Mucosa of stomach (tissue), 1 donor: ENCODE data around the gene DNAJB8.

Experiments used
- H3K27me3 ChIP-seq: one replicate; pipeline ENCODE4 v1.7.0; 2013; ENCODE audit warnings: mild to moderate bottlenecking, low read length; ENCODE audit not compliant: control insufficient read depth, insufficient read depth
- H3K36me3 ChIP-seq: one replicate; pipeline ENCODE4 v1.7.0; 2013; ENCODE audit warnings: low read length; ENCODE audit not compliant: control insufficient read depth, insufficient read depth
- H3K4me1 ChIP-seq: one replicate; pipeline ENCODE4 v1.7.0; 2013; ENCODE audit warnings: mild to moderate bottlenecking, low read length; ENCODE audit not compliant: control insufficient read depth, insufficient read depth
- H3K4me3 ChIP-seq: one replicate; pipeline ENCODE4 v1.7.0; 2013; ENCODE audit warnings: low read length
- H3K9ac ChIP-seq: one replicate; pipeline ENCODE4 v1.7.0; 2013; ENCODE audit warnings: mild to moderate bottlenecking, low read length, moderate library complexity
- H3K9me3 ChIP-seq: one replicate; pipeline ENCODE4 v1.7.0; 2013; ENCODE audit warnings: mild to moderate bottlenecking, low read length, moderate library complexity; ENCODE audit not compliant: control insufficient read depth
- donor health status: Pancreatic carcinoma.

The DNAJB8 gene

GRCh38 chr3:128422762-128423524, 43.7 kb downstream of the DNAJB8 start:
- no peak overlapping the region for H3K4me3 ChIP-seq
- peaks cover 4% of the 10 kb centered on the region for H3K4me1 ChIP-seq
- no peaks in the 10 kb centered on the region for H3K36me3 ChIP-seq
- H3K27me3 ChIP-seq: peaks cover 20% of the 10 kb centered on the region
- no peak overlapping the region for H3K9ac ChIP-seq
- H3K9me3 ChIP-seq: no peaks in the 10 kb centered on the region

DNA sequence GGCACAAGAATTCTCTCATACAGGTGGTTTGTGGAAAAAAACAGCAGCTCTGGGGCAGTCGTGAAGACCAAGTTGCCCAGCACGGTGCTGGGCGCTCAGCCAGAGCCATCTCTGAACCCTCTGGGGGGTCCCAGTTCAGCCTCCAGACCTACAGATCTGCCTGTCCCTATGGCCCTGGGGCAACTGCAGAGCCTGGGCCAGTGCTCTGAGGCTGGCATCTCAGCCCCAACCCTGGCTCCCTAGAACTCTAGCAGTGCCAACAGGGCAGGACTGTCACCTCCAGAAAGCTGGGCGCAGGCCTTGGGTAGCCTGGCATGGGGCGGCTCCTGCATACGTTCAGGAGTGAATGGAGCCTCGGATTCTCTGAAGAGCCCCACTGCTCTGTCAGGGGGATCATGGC, 44.7 kb downstream of the DNAJB8 start:
- H3K4me3 ChIP-seq: no peak overlapping the region
- H3K36me3 ChIP-seq: no peaks in the 10 kb centered on the region
- no peak overlapping the region for H3K9ac ChIP-seq
- H3K4me1 ChIP-seq: peaks cover 4% of the 10 kb centered on the region
- no peaks in the 10 kb centered on the region for H3K9me3 ChIP-seq
- H3K27me3 ChIP-seq: peaks cover 14% of the 10 kb centered on the region

DNA sequence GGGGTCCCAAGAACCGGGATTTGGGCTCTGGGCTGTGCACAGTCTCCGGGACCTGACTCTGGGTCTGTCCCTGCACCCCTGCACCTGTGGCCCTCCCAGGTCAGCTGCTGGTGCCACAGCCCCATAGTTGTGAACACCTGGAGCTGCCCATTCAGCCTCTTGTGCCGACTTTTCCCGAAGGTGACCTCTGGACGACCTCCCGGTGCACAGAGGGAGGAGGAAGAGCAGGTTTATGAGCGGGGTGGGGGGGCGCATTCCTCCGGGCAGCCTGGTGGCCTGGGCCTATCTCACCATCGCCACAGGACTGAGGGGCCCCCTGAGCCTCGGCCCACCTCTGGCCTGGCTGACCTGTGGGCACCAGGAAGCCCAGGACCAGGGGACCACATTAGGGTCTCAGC, 45.3 kb downstream of the DNAJB8 start:
- Histone ChIP-seq H3K4me3 (no peak overlapping the region), H3K9me3 (no peaks in the 10 kb centered on the region), H3K36me3 (no peaks in the 10 kb centered on the region), H3K9ac (no peak overlapping the region), H3K4me1 (peaks cover 4% of the 10 kb centered on the region), H3K27me3 (peaks cover 10% of the 10 kb centered on the region)

DNA sequence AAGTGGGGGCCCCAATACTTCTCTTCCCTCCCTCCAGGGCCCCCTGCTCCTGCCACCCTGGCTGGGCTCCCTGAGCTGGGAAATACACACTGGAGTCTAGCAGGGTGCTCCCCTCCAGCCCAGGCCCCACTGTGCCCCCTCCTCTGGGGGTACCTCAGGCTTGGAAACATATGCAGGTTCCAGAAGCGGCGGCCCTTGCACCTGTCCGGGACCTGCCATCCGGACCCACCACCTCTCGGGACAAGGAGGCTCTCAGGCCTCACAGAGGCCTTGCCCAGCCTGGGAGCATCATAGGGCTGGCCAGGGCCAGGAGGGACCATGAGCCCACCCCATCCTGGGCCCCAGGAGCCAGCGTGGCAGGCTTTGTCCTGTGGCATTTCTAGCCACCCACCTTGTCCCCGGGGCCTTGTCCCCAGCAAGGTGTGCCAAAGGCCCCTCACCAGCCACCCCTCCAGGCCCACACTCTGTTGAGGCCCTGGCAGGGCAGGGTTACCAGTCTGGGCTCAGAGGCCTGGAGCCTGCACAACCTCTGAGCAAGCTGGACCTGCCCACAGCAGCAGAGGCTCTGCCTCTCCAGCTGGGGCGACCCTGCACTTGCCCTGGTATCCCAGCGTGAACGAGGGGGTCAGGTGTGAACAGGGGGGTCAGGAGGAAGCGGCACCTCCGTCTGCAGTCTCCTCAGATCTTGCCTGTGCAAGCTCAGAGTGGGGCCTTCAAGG, 45.8 kb downstream of the DNAJB8 start:
- no peak overlapping the region for H3K4me3 ChIP-seq
- no peaks in the 10 kb centered on the region for H3K9me3 ChIP-seq
- H3K9ac ChIP-seq: no peak overlapping the region
- peaks cover 8% of the 10 kb centered on the region for H3K27me3 ChIP-seq
- H3K36me3 ChIP-seq: no peaks in the 10 kb centered on the region
- H3K4me1 ChIP-seq: no peaks in the 10 kb centered on the region

DNA sequence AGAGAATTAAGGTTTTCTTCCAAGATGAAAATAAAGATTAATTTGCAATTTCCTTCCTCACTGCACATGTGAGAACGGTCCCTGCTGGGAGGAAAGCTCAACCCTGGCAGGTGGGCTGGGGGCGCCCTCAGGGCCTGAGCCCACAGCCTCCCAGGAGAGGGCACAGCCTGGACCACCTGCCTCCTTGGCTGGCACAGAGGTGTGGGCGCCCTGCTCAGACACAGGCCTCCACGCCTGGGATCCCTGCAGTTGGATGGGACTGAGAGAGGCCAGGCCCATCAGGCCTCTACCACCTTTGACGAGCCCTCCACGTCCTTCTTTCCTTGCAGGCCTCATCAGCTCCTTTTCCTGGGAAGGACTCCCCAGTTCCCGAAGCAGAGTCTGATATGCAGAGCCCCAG, 46.4 kb downstream of the DNAJB8 start:
- no peaks in the 10 kb centered on the region for H3K36me3 ChIP-seq
- H3K4me1 ChIP-seq: no peaks in the 10 kb centered on the region
- H3K4me3 ChIP-seq: no peak overlapping the region
- H3K9me3 ChIP-seq: no peaks in the 10 kb centered on the region
- no peak overlapping the region for H3K9ac ChIP-seq
- peaks cover 3% of the 10 kb centered on the region for H3K27me3 ChIP-seq

- H3K36me3 ChIP-seq: no peaks in the 10 kb centered on the region
- no peak overlapping the region for H3K9ac ChIP-seq
- H3K9me3 ChIP-seq: no peaks in the 10 kb centered on the region
- H3K4me3 ChIP-seq: no peak overlapping the region
- no peaks in the 10 kb centered on the region for H3K27me3 ChIP-seq
- H3K4me1 ChIP-seq: no peaks in the 10 kb centered on the region
Observed at GRCh38 chr3:128419311-128419710, 47.4 kb downstream of the DNAJB8 start.

DNA sequence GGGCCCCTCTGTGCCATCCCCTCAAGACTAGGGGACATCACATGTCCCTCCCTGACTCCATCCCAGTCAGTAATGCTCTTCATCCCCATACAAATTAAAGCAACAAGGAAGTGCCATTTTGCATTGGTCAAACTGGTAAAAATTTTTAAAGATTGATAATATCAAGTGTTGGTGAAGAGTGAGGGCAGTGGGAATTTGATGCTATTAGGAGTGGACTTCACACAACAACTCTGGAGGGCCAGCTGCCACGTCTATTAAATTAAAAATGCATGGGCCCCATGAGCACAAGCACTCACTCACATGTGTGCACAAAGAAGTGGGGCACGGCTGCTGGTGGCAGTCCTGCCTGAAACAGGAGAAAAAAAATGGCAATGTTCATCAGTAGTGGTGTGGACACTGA, 47.8 kb downstream of the DNAJB8 start:
- H3K9me3 ChIP-seq: no peaks in the 10 kb centered on the region

GRCh38 chr3:128416578-128417211, 50.0 kb downstream of the DNAJB8 start:
- H3K4me1 ChIP-seq: no peaks in the 10 kb centered on the region
- H3K9me3 ChIP-seq: no peaks in the 10 kb centered on the region

More for the DNA sequence above, 47.8 kb downstream of the DNAJB8 start:
- Histone ChIP-seq H3K4me3 (no peak overlapping the region), H3K4me1 (no peaks in the 10 kb centered on the region), H3K36me3 (no peaks in the 10 kb centered on the region), H3K27me3 (no peaks in the 10 kb centered on the region), H3K9ac (no peak overlapping the region)

DNA sequence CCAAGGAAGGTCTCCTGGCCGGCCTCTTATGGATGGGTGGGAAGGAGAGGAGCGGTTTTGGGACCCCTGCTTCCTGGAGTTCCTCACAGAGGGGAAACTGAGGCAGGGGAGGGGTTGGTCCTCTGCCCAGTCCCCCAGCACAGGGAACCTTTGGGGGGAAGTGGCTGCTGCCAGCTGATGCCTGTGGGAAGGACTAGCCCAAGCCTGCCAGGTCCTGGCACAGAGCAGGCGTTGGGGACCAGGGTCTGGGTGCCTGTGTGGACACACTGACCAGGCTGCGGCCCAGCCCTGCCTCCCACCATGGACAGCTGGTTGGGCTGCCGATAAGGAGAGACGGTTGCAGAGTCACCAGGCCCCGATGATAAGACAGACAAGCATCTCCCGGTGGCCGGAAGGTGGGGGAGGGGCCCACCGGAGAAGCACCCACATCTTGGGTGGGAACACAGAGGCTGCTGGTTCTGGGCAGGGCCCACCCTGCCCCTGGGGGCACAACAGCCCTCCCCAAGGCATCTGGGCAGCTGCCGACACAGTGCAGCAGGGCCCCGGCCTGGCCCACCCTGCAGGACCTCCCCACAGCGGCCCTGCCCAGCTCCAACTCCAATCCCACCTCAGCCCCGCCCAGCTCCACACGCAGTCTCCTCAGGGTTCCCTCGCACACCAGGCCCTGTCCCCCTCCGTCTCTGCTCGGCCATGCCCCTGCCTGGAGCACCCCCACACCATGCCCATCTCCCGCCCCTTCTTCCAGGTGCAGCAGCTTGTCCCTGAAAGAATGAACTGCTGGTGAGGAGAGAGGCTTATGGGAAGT, 50.7 kb downstream of the DNAJB8 start:
- no peaks in the 10 kb centered on the region for H3K36me3 ChIP-seq
- no peaks in the 10 kb centered on the region for H3K27me3 ChIP-seq
- H3K9me3 ChIP-seq: no peaks in the 10 kb centered on the region
- H3K4me1 ChIP-seq: peaks cover 3% of the 10 kb centered on the region
- no peak overlapping the region for H3K9ac ChIP-seq
- no peak overlapping the region for H3K4me3 ChIP-seq

More at GRCh38 chr3:128416578-128417211, 50.0 kb downstream of the DNAJB8 start:
- no peaks in the 10 kb centered on the region for H3K27me3 ChIP-seq
- H3K4me3 ChIP-seq: no peak overlapping the region
- H3K36me3 ChIP-seq: no peaks in the 10 kb centered on the region
- H3K9ac ChIP-seq: no peak overlapping the region

DNA sequence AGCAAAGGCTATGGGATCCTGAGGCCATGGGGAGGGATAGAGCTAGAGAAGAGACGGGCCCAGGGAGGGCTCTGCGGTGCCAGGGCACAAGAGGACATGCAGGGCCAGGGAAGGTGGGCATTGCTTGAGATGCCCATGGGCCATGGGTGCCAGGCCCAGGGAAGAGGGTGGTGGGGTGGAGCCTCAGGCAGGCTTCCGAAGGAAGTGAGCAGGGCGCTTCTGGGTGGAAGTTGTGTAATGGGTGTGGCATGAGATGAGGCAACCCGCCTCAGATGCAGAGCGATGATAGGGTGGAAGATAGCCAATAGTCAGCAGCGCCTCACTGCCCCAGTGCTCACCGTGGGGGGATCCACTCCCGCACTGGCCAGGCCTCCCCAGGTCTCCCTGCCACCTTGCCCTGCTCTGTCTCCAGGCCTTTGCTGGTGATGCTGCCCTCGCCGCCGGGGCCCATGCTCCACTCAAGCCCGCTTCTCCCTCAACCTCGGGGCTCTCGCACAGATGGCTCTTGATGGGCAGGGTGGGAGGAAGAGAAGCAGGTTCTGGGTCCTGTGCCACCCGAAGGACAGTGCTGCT, 51.4 kb downstream of the DNAJB8 start:
- Histone ChIP-seq H3K4me3 (no peak overlapping the region), H3K9ac (no peak overlapping the region), H3K4me1 (peaks cover 3% of the 10 kb centered on the region), H3K36me3 (no peaks in the 10 kb centered on the region), H3K9me3 (no peaks in the 10 kb centered on the region), H3K27me3 (no peaks in the 10 kb centered on the region)

DNA sequence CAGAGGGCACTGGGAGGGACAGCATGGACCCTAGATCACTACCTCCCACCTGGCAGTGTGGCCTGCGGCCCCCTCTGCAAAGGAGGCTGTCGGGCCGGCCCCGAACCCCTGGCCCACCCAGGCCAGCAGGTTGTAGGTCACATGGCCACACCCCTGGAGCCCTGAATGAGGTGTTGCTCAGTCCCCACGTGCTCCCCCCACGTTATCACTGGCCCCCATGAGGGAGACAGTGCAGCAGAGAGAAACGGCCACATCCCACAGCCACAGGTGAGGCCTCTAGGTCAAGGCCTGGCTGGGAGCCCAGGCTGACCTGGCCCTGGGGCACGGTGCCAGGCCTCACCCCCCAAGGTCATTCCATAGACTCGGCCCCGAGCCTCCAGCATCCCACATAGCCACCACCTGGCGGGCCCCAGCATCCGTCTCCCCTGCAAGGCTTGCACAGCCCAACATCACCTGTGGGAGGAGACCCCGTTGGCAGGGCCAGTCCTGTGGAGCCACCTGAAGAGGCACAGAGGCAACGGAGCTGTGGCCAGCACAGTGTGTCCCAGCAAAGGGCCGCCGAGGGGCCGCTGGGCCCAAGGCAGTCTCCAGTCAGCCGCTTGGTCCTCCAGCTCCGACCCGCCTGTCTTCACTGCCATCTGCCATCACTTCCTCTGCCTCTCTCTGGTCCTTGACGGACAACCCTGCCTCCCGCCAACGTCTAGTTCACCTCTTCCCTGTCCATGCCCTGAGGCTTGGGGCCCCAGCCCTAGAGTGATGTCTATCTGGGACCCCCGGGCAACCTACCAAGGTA, 53.1 kb downstream of the DNAJB8 start:
- Histone ChIP-seq H3K36me3 (no peaks in the 10 kb centered on the region), H3K27me3 (no peaks in the 10 kb centered on the region), H3K9me3 (no peaks in the 10 kb centered on the region), H3K9ac (no peak overlapping the region), H3K4me3 (no peak overlapping the region), H3K4me1 (peaks cover 3% of the 10 kb centered on the region)
